ENCODE data around the gene WFS1.

DNA sequence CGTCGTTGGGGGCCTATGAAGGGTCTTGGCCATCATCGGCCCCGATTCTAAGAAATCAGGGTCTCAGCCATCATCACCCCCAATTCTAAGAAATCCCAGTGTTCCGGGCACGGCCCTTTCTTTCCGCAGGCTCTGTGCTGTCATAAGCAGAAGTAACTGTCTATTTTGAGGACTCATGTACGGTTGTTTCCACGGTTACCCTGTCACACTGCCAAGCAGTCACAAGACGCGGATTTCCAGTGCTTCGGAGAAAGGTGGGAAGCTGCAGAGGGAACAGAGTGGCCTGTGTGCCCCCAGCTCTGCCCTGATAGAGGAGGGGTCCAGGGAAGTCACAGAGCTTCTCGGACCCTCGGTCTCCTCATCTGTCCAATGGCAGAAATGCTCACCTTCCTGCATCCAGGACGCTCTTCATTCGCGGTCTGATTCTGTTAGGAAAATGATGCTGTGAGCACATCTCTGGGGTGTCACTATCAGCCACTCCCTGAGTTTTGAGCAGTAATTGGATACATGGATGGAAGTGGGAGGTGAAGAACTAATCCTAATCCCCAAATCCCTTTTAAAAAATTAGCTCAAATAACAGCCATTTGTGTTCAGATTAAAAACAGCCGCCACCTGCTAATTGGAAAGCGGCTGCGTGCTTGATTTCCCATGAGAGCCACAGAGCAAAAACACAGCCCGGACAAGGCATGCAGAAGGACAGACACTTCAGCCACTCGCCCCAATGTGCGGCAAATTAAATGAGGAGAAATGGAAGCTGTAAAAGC is 73.1 kb downstream of the WFS1 start:
- TF ChIP-seq, protein P1, sequence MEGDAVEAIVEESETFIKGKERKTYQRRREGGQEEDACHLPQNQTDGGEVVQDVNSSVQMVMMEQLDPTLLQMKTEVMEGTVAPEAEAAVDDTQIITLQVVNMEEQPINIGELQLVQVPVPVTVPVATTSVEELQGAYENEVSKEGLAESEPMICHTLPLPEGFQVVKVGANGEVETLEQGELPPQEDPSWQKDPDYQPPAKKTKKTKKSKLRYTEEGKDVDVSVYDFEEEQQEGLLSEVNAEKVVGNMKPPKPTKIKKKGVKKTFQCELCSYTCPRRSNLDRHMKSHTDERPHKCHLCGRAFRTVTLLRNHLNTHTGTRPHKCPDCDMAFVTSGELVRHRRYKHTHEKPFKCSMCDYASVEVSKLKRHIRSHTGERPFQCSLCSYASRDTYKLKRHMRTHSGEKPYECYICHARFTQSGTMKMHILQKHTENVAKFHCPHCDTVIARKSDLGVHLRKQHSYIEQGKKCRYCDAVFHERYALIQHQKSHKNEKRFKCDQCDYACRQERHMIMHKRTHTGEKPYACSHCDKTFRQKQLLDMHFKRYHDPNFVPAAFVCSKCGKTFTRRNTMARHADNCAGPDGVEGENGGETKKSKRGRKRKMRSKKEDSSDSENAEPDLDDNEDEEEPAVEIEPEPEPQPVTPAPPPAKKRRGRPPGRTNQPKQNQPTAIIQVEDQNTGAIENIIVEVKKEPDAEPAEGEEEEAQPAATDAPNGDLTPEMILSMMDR (conservative IDR thresholded peaks at IDR 0.05 in 1 of 2, IDR thresholded peaks at IDR 0.05 in 1 of 2; ENCODE audit: low read depth in 1 of 2, low read length in 2 of 2) = no peak
- no peak for TF ChIP-seq EZH2 (IDR thresholded peaks at IDR 0.05; ENCODE audit: low read length, missing control alignments)

Measured in fibroblast of lung (primary cell).